Mucosa of stomach (tissue), 1 donor: ENCODE measurements around the gene VIPR1.

ENCODE experiments used
- H3K27me3 ChIP-seq: one replicate; pipeline ENCODE4 v1.7.0; 2013; ENCODE audit warnings: mild to moderate bottlenecking, low read length; ENCODE audit not compliant: control insufficient read depth, insufficient read depth
- H3K36me3 ChIP-seq: one replicate; pipeline ENCODE4 v1.7.0; 2013; ENCODE audit warnings: low read length; ENCODE audit not compliant: control insufficient read depth, insufficient read depth
- H3K4me1 ChIP-seq: one replicate; pipeline ENCODE4 v1.7.0; 2013; ENCODE audit warnings: mild to moderate bottlenecking, low read length; ENCODE audit not compliant: control insufficient read depth, insufficient read depth
- H3K4me3 ChIP-seq: one replicate; pipeline ENCODE4 v1.7.0; 2013; ENCODE audit warnings: low read length
- H3K9ac ChIP-seq: one replicate; pipeline ENCODE4 v1.7.0; 2013; ENCODE audit warnings: mild to moderate bottlenecking, low read length, moderate library complexity
- H3K9me3 ChIP-seq: one replicate; pipeline ENCODE4 v1.7.0; 2013; ENCODE audit warnings: mild to moderate bottlenecking, low read length, moderate library complexity; ENCODE audit not compliant: control insufficient read depth
- donor health status: Pancreatic carcinoma.

The VIPR1 gene

GRCh38 chr3:42515976-42516375 is 13.5 kb downstream of the VIPR1 start:
- no peaks in the 10 kb centered on the region for H3K9me3 ChIP-seq
- no peaks in the 10 kb centered on the region for H3K27me3 ChIP-seq
- peaks cover 63% of the 10 kb centered on the region for H3K4me1 ChIP-seq
- no peak overlapping the region for H3K4me3 ChIP-seq
- H3K9ac ChIP-seq: peak overlapping the region; percentile 47
- H3K36me3 ChIP-seq: no peaks in the 10 kb centered on the region

- no peak overlapping the region for H3K4me3 ChIP-seq
- no peaks in the 10 kb centered on the region for H3K36me3 ChIP-seq
- no peaks in the 10 kb centered on the region for H3K27me3 ChIP-seq
- peaks cover 59% of the 10 kb centered on the region for H3K4me1 ChIP-seq
- H3K9me3 ChIP-seq: no peaks in the 10 kb centered on the region
- peak overlapping the region; percentile 47 for H3K9ac ChIP-seq
These were observed 14.0 kb downstream of the VIPR1 start for GRCh38 chr3:42516443-42516842.

GRCh38 chr3:42517117-42517516 is 14.7 kb downstream of the VIPR1 start:
- Histone ChIP-seq H3K4me1 (peaks cover 59% of the 10 kb centered on the region), H3K4me3 (no peak overlapping the region), H3K9me3 (no peaks in the 10 kb centered on the region), H3K36me3 (no peaks in the 10 kb centered on the region), H3K9ac (no peak overlapping the region), H3K27me3 (no peaks in the 10 kb centered on the region)

GRCh38 chr3:42518800-42519567 is 16.5 kb downstream of the VIPR1 start:
- Histone ChIP-seq H3K36me3 (no peaks in the 10 kb centered on the region), H3K4me3 (no peak overlapping the region), H3K9me3 (no peaks in the 10 kb centered on the region), H3K9ac (no peak overlapping the region), H3K27me3 (no peaks in the 10 kb centered on the region), H3K4me1 (peaks cover 59% of the 10 kb centered on the region)

- no peak overlapping the region for H3K9ac ChIP-seq
These were observed 17.1 kb downstream of the VIPR1 start for GRCh38 chr3:42519568-42519962.

GRCh38 chr3:42520336-42520735 is 17.9 kb downstream of the VIPR1 start:
- Histone ChIP-seq H3K4me3 (no peak overlapping the region), H3K27me3 (no peaks in the 10 kb centered on the region), H3K9ac (no peak overlapping the region), H3K4me1 (peaks cover 49% of the 10 kb centered on the region), H3K36me3 (no peaks in the 10 kb centered on the region), H3K9me3 (no peaks in the 10 kb centered on the region)

More at GRCh38 chr3:42519568-42519962, 17.1 kb downstream of the VIPR1 start:
- no peak overlapping the region for H3K4me3 ChIP-seq
- no peaks in the 10 kb centered on the region for H3K27me3 ChIP-seq
- H3K36me3 ChIP-seq: no peaks in the 10 kb centered on the region
- H3K9me3 ChIP-seq: no peaks in the 10 kb centered on the region
- H3K4me1 ChIP-seq: peaks cover 56% of the 10 kb centered on the region

GRCh38 chr3:42520906-42521305 is 18.5 kb downstream of the VIPR1 start:
- Histone ChIP-seq H3K4me1 (peaks cover 43% of the 10 kb centered on the region), H3K9me3 (no peaks in the 10 kb centered on the region), H3K4me3 (no peak overlapping the region), H3K27me3 (no peaks in the 10 kb centered on the region), H3K36me3 (no peaks in the 10 kb centered on the region), H3K9ac (no peak overlapping the region)

GRCh38 chr3:42524751-42525150 is 22.3 kb downstream of the VIPR1 start:
- Histone ChIP-seq H3K4me1 (peaks cover 12% of the 10 kb centered on the region), H3K9me3 (no peaks in the 10 kb centered on the region), H3K27me3 (no peaks in the 10 kb centered on the region), H3K36me3 (no peaks in the 10 kb centered on the region), H3K9ac (no peak overlapping the region), H3K4me3 (no peak overlapping the region)

- Histone ChIP-seq H3K27me3 (no peaks in the 10 kb centered on the region), H3K36me3 (no peaks in the 10 kb centered on the region), H3K9ac (no peak overlapping the region), H3K4me3 (no peak overlapping the region), H3K9me3 (no peaks in the 10 kb centered on the region), H3K4me1 (peaks cover 7% of the 10 kb centered on the region)
These were observed 22.8 kb downstream of the VIPR1 start for GRCh38 chr3:42525212-42525611.

GRCh38 chr3:42525736-42526345 is 23.4 kb downstream of the VIPR1 start:
- no peak overlapping the region for H3K4me3 ChIP-seq
- no peaks in the 10 kb centered on the region for H3K36me3 ChIP-seq
- H3K27me3 ChIP-seq: no peaks in the 10 kb centered on the region
- H3K9ac ChIP-seq: no peak overlapping the region
- no peaks in the 10 kb centered on the region for H3K9me3 ChIP-seq
- peaks cover under 1% of the 10 kb centered on the region for H3K4me1 ChIP-seq

- Histone ChIP-seq H3K36me3 (no peaks in the 10 kb centered on the region), H3K4me1 (peaks cover 3% of the 10 kb centered on the region), H3K4me3 (no peak overlapping the region), H3K9me3 (no peaks in the 10 kb centered on the region), H3K27me3 (no peaks in the 10 kb centered on the region), H3K9ac (no peak overlapping the region)
These were observed 24.3 kb downstream of the VIPR1 start for GRCh38 chr3:42526616-42527367.

- Histone ChIP-seq H3K9ac (no peak overlapping the region), H3K4me1 (peaks cover 7% of the 10 kb centered on the region), H3K27me3 (no peaks in the 10 kb centered on the region), H3K9me3 (no peaks in the 10 kb centered on the region), H3K36me3 (no peaks in the 10 kb centered on the region), H3K4me3 (no peak overlapping the region)
These were observed 25.0 kb downstream of the VIPR1 start for GRCh38 chr3:42527368-42527917.
